Liver (tissue), 9 donors: ENCODE results near the gene RAMP2. TPM values are rescaled to one million over a fixed set of nuclear protein-coding genes. Genes with fewer than 3 reads are reported as not detected.

Source experiments
- DNase-seq: peaks from one replicate; pipeline ENCODE4 v3.0.0-alpha.2; 2017; ENCODE audit warnings: low spot score
- H3K27ac ChIP-seq, 2 donors: one replicate each; pipeline ENCODE4 v1.7.0; 2013; ENCODE audit warnings: inconsistent platforms in 2 of 2, low read length in 2 of 2, control low read depth in 1 of 2, low read depth in 1 of 2, mild to moderate bottlenecking in 1 of 2
- H3K27me3 ChIP-seq, 4 donors: one replicate each; pipeline versions ENCODE4 v1.6.1 to v1.7.0; 2013; ENCODE audit warnings: low read length in 3 of 4, inconsistent platforms in 1 of 4, mild to moderate bottlenecking in 1 of 4, moderate library complexity in 1 of 4; ENCODE audit not compliant: control insufficient read depth in 4 of 4, insufficient read depth in 4 of 4
- H3K36me3 ChIP-seq, 4 donors: one replicate each; pipeline versions ENCODE4 v1.6.1 to v1.7.0; 2013; ENCODE audit warnings: low read length in 3 of 4, mild to moderate bottlenecking in 3 of 4, low read depth in 1 of 4, moderate library complexity in 1 of 4; ENCODE audit not compliant: control insufficient read depth in 4 of 4, insufficient read depth in 3 of 4
- H3K4me1 ChIP-seq, 4 donors: one replicate each; pipeline versions ENCODE4 v1.6.1 to v1.7.0; 2013; ENCODE audit warnings: low read length in 3 of 4, mild to moderate bottlenecking in 3 of 4, moderate library complexity in 1 of 4; ENCODE audit not compliant: control insufficient read depth in 4 of 4, insufficient read depth in 4 of 4
- H3K4me3 ChIP-seq, 3 donors: one replicate each; pipeline versions ENCODE4 v1.6.1 to v1.7.0; 2013; ENCODE audit warnings: low read length in 3 of 3, control low read depth in 1 of 3, low read depth in 1 of 3, mild to moderate bottlenecking in 1 of 3
- H3K9ac ChIP-seq, 2 donors: one replicate each; pipeline ENCODE4 v1.7.0; 2013; ENCODE audit warnings: low read length in 2 of 2, mild to moderate bottlenecking in 2 of 2, moderate library complexity in 2 of 2, control low read depth in 1 of 2, low read depth in 1 of 2
- H3K9me3 ChIP-seq, 4 donors: one replicate each; pipeline versions ENCODE4 v1.6.1 to v1.7.0; 2013; ENCODE audit warnings: low read length in 3 of 4; ENCODE audit not compliant: control insufficient read depth in 4 of 4
- ATF3 ChIP-seq: IDR thresholded peaks from 2 replicates; pipeline ENCODE4 v1.6.1; 2016; ENCODE audit warnings: antibody characterized with exemption
- CTCF ChIP-seq: fragments of 150-350 bp; IDR thresholded peaks from 2 replicates; pipeline ENCODE4 v1.5.1; 2017; ENCODE audit warnings: improper control_type of control experiment, low read depth, low read length; ENCODE audit not compliant: missing input control
- EGR1 ChIP-seq, 2 donors: IDR thresholded peaks; 2 replicates each; pipeline ENCODE4 v1.6.1; 2016 to 2018; ENCODE audit warnings: antibody characterized with exemption in 2 of 2, low read depth in 2 of 2
- FOXA1 ChIP-seq: IDR thresholded peaks from 2 replicates; pipeline ENCODE4 v1.6.1; 2016; ENCODE audit warnings: antibody characterized with exemption
- FOXA2 ChIP-seq: IDR thresholded peaks from 2 replicates; pipeline ENCODE4 v1.6.1; 2016; ENCODE audit warnings: antibody characterized with exemption
- GABPA ChIP-seq, 2 donors: IDR thresholded peaks in 1 of 2; conservative IDR thresholded peaks in 1 of 2; 2 replicates each; pipeline ENCODE4 v1.6.1; 2016; ENCODE audit warnings: antibody characterized with exemption in 2 of 2, mild to moderate bottlenecking in 1 of 2, moderate library complexity in 1 of 2
- HNF4A ChIP-seq, 2 donors: conservative IDR thresholded peaks; 2 replicates each; pipeline ENCODE4 v1.6.1; 2016; ENCODE audit warnings: antibody characterized with exemption in 2 of 2, mild to moderate bottlenecking in 2 of 2
- HNF4G ChIP-seq: IDR thresholded peaks from 2 replicates; pipeline ENCODE4 v1.6.1; 2016; ENCODE audit warnings: antibody characterized with exemption
- JUND ChIP-seq, 2 donors: IDR thresholded peaks; 2 replicates each; pipeline ENCODE4 v1.6.1; 2016; ENCODE audit warnings: antibody characterized with exemption in 2 of 2
- MAX ChIP-seq: IDR thresholded peaks from 2 replicates; pipeline ENCODE4 v1.6.1; 2016; ENCODE audit warnings: antibody characterized with exemption
- NR2F2 ChIP-seq: IDR thresholded peaks from 2 replicates; pipeline ENCODE4 v1.6.1; 2016; ENCODE audit warnings: antibody characterized with exemption
- RAD21 ChIP-seq, 2 donors: IDR thresholded peaks; 2 replicates each; pipeline ENCODE4 v1.6.1; 2016; ENCODE audit warnings: antibody characterized with exemption in 2 of 2, mild to moderate bottlenecking in 2 of 2
- RXRA ChIP-seq, 2 donors: IDR thresholded peaks; 2 replicates each; pipeline ENCODE4 v1.6.1; 2017 to 2018; ENCODE audit warnings: antibody characterized with exemption in 2 of 2, mild to moderate bottlenecking in 1 of 2
- SP1 ChIP-seq: IDR thresholded peaks from 2 replicates; pipeline ENCODE4 v1.6.1; 2018; ENCODE audit warnings: antibody characterized with exemption, mild to moderate bottlenecking
- TAF1 ChIP-seq: conservative IDR thresholded peaks from 2 replicates; pipeline ENCODE4 v1.6.1; 2016; ENCODE audit warnings: antibody characterized with exemption, mild to moderate bottlenecking
- YY1 ChIP-seq: IDR thresholded peaks from 2 replicates; pipeline ENCODE4 v1.6.1; 2016; ENCODE audit warnings: antibody characterized with exemption, mild to moderate bottlenecking
- ZBTB33 ChIP-seq: IDR thresholded peaks from 2 replicates; pipeline ENCODE4 v1.6.1; 2016; ENCODE audit warnings: antibody characterized with exemption
- WGBS: extraction: QIAGEN DNeasy Blood & Tissue Kit; methylation state at CpG from one replicate; pipeline ENCODE4 v1.1.7; 2013; 5-methylcytosine and 5-hydroxymethylcytosine counted together
- polyA plus RNA-seq, 2 donors: library from polyadenylated mRNA; stranded (reverse) in 1 of 2; unstranded in 1 of 2; fragments of 200-250 nt in 1 of 2; fragments of >200 nt in 1 of 2; fragmentation: Nextera tagmentation in 1 of 2; extraction: Ambion mirVana in 1 of 2; gene quantifications; one replicate each; pipeline versions ENCODE4 v1.2.1 to v1.2.3, GENCODE V29; 2013 to 2015
- total RNA-seq, 2 donors: library from RNA; depleted of rRNA; stranded (reverse); fragments of >200 nt; gene quantifications; one replicate each; pipeline ENCODE4 v1.2.3, GENCODE V29; 2014
- donor health status: healthy.
- donor health status: healthy.
- donor health status: healthy.
- donor health status: healthy.
- donor health status: healthy.

Gene RAMP2
- total and polyA plus RNA-seq, 4 donors: 0.92 to 17.2 (median 5.1) TPM

GRCh38 chr17:42783062-42783790 is 22.2 kb downstream of the RAMP2 start:
- Histone ChIP-seq H3K4me3 (no peak overlapping the region), H3K9ac (no peak overlapping the region)

GRCh38 chr17:42783791-42784138 is 22.7 kb downstream of the RAMP2 start:
- no peak for DNase-seq
- Histone ChIP-seq H3K27me3 (peaks cover 0 to 6% (median 0%) of the 10 kb centered on the region in 4 donors), H3K4me3 (no peak overlapping the region), H3K4me1 (peaks cover 4 to 16% (median 10%) of the 10 kb centered on the region in 4 donors), H3K9ac (no peak overlapping the region), H3K36me3 (peaks cover 0 to 9% (median 5%) of the 10 kb centered on the region in 4 donors), H3K27ac (no peak overlapping the region), H3K9me3 (no peaks in the 10 kb centered on the region)
- 57% methylated on average over 22 of the region's 22 CpGs for WGBS
- TF ChIP-seq HNF4A (conservative IDR thresholded peaks at IDR 0.05): no peak
- no peak for TF ChIP-seq ZBTB33

More at GRCh38 chr17:42783062-42783790, 22.2 kb downstream of the RAMP2 start:
- Histone ChIP-seq H3K9me3 (no peaks in the 10 kb centered on the region), H3K27ac (no peak overlapping the region), H3K36me3 (peaks cover 2 to 15% (median 8%) of the 10 kb centered on the region in 4 donors), H3K4me1 (peaks cover 4 to 16% (median 10%) of the 10 kb centered on the region in 4 donors), H3K27me3 (peaks cover 0 to 6% (median 0%) of the 10 kb centered on the region in 4 donors)
- no peak for DNase-seq
- WGBS: 64% methylated on average over 9 of the region's 9 CpGs
- no peak for TF ChIP-seq FOXA2
- no peak for TF ChIP-seq GABPA (IDR thresholded peaks at IDR 0.05 in 1 of 2, conservative IDR thresholded peaks at IDR 0.05 in 1 of 2)
- no peak for TF ChIP-seq HNF4A (conservative IDR thresholded peaks at IDR 0.05)
- no peak for TF ChIP-seq YY1
- no peak for TF ChIP-seq EGR1 (IDR thresholded peaks at IDR 0.05; ENCODE audit: low read depth in 2 of 2)
- no peak for TF ChIP-seq HNF4G
- no peak for TF ChIP-seq SP1
- no peak for TF ChIP-seq NR2F2

- Histone ChIP-seq H3K9me3 (no peaks in the 10 kb centered on the region), H3K36me3 (peaks cover 0 to 3% (median 0%) of the 10 kb centered on the region in 4 donors), H3K27me3 (peaks cover 0 to 6% (median 0%) of the 10 kb centered on the region in 4 donors), H3K4me3 (no peak overlapping the region), H3K27ac (no peak overlapping the region), H3K4me1 (peaks cover 4 to 16% (median 10%) of the 10 kb centered on the region in 4 donors), H3K9ac (no peak overlapping the region)
- TF ChIP-seq FOXA1: no peak
- TF ChIP-seq ATF3: no peak
- TF ChIP-seq TAF1: no peak
- no peak for TF ChIP-seq EGR1 (IDR thresholded peaks at IDR 0.05; ENCODE audit: low read depth in 2 of 2)
- TF ChIP-seq NR2F2: no peak
- TF ChIP-seq JUND (IDR thresholded peaks at IDR 0.05): no peak
- no peak for TF ChIP-seq RAD21 (IDR thresholded peaks at IDR 0.05)
- no peak for TF ChIP-seq MAX
- no peak for TF ChIP-seq RXRA (IDR thresholded peaks at IDR 0.05)
- no peak for TF ChIP-seq FOXA2
- no peak for TF ChIP-seq CTCF
- 62% methylated on average over 25 of the region's 25 CpGs for WGBS
- no peak for DNase-seq
Measured at GRCh38 chr17:42784409-42784808, 23.4 kb downstream of the RAMP2 start.
